ENCODE results near the gene KCNH1.

GRCh38 chr1:210700511-210700910 lies 433.4 kb downstream of the KCNH1 start:
- TF ChIP-seq CTCF (IDR thresholded peaks at IDR 0.05; ENCODE audit: poor library complexity) (no peak), EZH2 (IDR thresholded peaks at IDR 0.05; ENCODE audit: borderline replicate concordance) (no peak), EZH2phosphoT487 (IDR thresholded peaks at IDR 0.05; ENCODE audit: low read depth, severe bottlenecking, unreplicated experiment) (no peak)
